Measurements from ENCODE around the gene SCD. TPM values are rescaled to one million over a fixed set of nuclear protein-coding genes. Genes with fewer than 3 reads are reported as not detected.
"Not testable (repeated sequence)": the region's sequence is repeated elsewhere in the genome, so short reads cannot be mapped to it uniquely, and the experiment has no call there.

SCD gene
- total RNA-seq, 1 donor from 2014 or later, result 144 TPM

DNA sequence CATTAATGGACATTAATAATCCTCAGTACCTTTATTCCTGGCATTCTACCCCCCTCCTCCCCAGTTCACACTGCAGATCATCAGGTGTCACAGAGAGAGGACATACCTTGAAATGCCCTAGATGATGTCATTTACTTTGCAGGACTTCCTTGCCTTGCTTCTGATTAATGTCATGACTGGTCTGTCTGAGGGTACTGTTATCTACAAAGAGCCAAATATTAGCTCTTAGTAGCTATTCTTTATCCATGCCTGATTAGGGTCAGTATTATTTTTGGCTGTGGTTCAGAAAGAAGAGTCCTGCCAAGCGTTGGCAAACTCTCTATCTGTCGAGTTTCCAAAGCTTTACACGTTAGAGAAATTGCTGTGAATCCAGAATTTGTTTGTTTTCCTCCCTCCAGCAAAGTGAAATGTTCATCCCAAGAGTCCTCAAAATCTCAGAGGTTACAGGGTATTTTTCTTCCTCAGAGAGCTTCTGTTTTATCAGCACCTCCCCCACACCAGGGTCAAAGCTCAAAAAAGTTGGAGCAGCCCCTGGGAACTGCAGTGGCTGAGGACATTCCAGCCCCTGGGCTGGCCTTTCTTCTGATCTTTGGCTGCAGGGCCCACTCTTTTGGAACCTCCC is 12.6 kb downstream of the SCD start:
- intact Hi-C loops (cut with micrococcal nuclease), result no loop called here

DNA sequence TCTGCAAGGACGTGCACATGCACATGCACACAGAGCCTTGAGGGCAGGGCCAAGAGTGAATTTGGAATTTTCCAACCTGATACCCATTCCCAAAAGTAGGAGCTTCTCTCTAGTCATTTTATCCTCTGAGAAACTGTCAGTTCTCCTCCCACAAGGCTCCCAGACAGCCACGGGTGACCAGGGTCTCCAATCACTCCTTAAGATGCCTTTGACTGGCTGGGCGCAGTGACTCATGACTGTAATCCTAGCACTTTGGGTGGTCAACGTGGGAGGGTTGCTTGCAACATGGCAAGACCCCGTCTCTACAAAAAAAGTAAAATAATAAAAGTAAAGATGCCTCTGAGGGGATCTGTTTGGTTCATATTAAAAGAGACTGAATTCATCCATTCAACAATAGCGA is 13.2 kb downstream of the SCD start:
- intact Hi-C loops (cut with micrococcal nuclease), result no loop called here

GRCh38 chr10:100362570-100363496 is 15.8 kb downstream of the SCD start:
- intact Hi-C loops (cut with micrococcal nuclease), result no loop called here

DNA sequence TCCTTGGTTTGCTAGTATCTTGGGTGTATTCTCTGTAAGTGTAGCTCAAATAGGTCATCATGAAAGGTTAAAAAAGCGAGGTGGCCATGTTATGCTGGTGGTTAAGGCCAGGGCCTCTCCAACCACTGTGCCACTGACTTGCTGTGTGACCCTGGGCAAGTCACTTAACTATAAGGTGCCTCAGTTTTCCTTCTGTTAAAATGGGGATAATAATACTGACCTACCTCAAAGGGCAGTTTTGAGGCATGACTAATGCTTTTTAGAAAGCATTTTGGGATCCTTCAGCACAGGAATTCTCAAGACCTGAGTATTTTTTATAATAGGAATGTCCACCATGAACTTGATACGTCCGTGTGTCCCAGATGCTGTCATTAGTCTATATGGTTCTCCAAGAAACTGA is 17.1 kb downstream of the SCD start:
- intact Hi-C loops (cut with micrococcal nuclease), result no loop called here

GRCh38 chr10:100364735-100365391 is 17.8 kb downstream of the SCD start:
- intact Hi-C loops (cut with micrococcal nuclease), result no loop called here

DNA sequence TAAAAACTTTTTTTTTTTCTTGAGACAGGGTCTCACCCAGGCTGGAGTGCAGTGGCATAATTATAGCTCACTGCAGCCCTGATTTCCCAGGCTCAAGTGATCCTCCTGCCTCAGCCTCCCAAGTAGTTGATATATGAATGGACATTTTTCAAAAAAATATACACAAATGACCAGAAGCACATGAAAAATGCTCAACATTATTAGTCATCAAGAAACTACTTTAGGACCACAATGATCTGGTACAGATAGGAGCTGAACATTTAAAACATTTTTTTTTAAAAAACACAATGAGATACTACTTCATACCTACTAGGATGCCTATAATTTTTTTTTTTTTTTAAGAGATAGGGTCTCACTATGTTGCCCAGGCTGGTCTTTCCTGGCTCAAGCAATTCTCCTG is 21.7 kb downstream of the SCD start:
- intact Hi-C loops (cut with micrococcal nuclease), result no loop called here

GRCh38 chr10:100370714-100371481 is 23.9 kb downstream of the SCD start:
- intact Hi-C loops (cut with micrococcal nuclease), result loop anchor here (5.0 kb wide), 2 partner anchors 34 to 184 kb away; partner anchors contain the start of gene ERLIN1

DNA sequence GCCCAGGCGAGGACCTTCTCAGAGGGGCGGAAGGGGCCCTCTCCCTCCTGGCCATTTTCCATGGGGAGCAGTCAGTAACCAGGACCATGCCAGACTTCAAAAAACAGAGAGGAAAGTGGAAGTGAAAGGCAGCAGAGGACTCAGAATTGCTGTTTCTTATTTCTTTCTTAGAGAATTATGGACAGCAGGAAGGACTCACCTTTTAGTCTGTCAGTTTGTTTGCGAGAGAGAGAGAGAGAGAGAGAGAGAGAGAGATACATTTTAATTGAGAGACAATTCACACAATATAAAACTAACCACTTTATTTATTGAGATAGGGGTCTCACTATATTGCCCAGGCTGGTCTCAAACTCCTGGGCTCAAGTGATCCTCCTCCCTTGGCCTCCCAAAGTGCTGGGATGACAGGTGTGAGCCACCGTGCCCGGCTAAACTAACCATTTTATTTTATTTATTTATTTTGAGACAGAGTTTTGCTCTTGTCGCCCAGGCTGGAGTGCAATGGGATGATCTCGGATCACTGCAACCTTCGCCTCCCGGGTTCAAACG is 24.5 kb downstream of the SCD start:
- intact Hi-C loops (cut with micrococcal nuclease), result loop anchor here (5.0 kb wide), 2 partner anchors 34 to 184 kb away; partner anchors contain the start of gene ERLIN1

DNA sequence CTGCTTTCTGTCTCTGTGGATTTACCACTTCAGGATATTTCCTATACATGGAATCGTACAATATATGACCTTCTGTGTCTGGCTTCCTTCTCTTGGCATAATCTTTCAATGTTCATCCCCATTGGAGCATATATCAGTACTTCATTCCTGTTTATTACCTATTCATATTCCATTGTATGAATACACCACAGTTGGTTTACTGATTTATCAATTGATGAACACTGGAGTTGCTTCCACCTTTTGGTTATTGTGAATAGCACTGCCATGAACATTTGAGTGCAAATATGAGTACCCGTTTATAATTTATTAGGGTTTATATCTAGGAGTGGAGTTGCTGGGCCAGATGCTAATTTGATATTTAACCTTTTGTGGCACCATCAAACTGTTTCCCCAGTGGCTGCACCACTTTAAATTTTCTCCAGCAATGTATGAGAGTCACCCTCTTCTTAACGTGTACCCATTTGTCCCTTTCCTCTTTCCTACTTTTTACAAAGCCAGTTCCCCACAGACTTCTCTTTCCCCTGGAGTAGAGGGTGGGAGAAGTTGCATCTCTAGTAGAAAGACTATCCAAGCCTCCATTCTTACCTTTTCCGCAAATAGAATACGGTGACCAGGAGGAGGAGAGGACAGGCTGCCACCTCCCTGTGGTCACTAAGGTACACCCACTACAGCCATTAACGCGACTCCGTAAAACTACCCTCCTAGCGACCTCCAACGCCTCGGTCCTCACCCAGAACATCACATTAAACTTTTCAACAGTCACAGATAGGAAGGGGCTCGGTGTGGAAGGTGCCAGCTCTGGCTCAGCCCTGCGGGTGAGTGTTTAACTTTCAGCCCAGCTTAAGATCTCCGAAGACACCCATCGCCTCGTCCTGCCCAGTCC is 25.6 kb downstream of the SCD start:
- intact Hi-C loops (cut with micrococcal nuclease), result loop anchor here (1.0 to 5.0 kb wide), 6 partner anchors 25 to 185 kb away; partner anchors contain the start of genes ERLIN1, HIF1AN and SCD

DNA sequence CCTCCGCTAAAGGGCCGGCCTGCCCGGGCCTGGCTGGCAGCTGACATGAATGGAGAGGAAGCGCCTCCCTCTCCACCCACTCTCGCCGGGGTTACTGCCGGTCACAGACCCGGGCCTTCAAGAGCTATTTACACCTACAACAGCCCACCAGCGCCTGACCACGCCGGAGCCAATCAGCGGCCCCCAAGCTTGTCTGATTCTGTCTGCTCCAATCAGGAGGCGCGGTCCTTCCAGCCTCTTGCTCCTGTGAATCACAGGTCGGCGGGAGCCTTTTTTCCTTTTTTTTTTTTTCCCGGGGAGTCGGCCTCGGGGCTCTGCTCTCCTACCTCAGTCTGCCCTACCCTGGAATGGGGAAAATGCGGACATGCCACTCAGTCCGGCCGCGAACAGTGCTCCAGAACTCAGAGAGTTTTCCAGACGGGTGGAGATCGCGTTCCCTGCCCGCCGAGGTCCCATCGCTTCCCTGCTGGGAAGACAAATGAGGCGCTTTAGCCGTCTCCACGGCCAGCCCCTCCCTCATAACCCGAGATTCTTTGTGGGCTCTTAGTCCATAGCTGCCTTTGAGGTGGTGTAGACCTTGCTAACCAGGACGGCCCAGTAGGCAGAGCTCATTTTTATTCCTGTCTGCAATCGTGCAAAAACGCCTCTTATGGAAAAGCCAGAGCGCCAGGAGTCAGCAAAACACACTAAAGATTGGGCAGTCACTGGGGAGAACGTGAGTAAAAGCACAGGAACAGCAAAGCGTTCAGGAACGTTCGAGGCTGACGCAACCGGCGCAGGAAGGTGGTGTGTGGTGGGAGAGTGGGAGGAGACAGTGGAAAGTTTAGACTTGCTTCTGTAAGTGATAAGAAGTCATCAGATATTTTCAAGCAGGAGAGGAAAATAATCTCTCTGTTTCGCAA is 26.5 kb downstream of the SCD start:
- intact Hi-C loops (cut with micrococcal nuclease), result loop anchor here (1.0 to 5.0 kb wide), 7 partner anchors 26 to 186 kb away; partner anchors contain the start of genes BLOC1S2, ERLIN1, HIF1AN and SCD

- intact Hi-C loops (cut with micrococcal nuclease), result loop anchor here (1.0 to 5.0 kb wide), 3 partner anchors 37 to 187 kb away; partner anchors contain the start of genes BLOC1S2 and ERLIN1
Measured at GRCh38 chr10:100374200-100374655, 27.2 kb downstream of the SCD start.

- intact Hi-C loops (cut with micrococcal nuclease), result loop anchor here (1.0 to 5.0 kb wide), 3 partner anchors 38 to 188 kb away; partner anchors contain the start of genes BLOC1S2 and ERLIN1
Measured at GRCh38 chr10:100374677-100375353, 27.8 kb downstream of the SCD start.

- intact Hi-C loops (cut with micrococcal nuclease), result not testable (repeated sequence)
Measured at GRCh38 chr10:100376656-100377055, 29.6 kb downstream of the SCD start.

DNA sequence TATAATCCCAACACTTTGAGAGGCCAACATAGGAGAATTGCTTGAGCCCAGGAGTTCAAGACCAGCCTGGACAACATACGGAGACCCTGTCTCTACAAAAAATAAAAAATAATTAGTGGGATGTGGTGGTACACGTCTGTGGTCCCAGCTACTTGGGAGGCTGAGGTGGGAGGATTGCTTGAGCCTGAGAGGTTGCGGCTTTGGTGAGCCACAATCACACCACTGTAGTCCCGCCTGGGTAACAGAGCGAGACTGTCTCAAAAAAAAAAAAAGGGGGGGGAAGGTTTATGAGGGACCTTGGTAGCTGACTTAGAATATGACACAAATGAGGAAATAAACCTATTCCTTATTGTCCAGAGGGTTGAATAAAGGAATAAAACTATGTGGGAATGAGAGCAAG is 30.8 kb downstream of the SCD start:
- intact Hi-C loops (cut with micrococcal nuclease), result no loop called here

- intact Hi-C loops (cut with micrococcal nuclease), result no loop called here
Measured at GRCh38 chr10:100380400-100380799, 33.4 kb downstream of the SCD start.

GRCh38 chr10:100382553-100382952 is 35.5 kb downstream of the SCD start:
- intact Hi-C loops (cut with micrococcal nuclease), result no loop called here

DNA sequence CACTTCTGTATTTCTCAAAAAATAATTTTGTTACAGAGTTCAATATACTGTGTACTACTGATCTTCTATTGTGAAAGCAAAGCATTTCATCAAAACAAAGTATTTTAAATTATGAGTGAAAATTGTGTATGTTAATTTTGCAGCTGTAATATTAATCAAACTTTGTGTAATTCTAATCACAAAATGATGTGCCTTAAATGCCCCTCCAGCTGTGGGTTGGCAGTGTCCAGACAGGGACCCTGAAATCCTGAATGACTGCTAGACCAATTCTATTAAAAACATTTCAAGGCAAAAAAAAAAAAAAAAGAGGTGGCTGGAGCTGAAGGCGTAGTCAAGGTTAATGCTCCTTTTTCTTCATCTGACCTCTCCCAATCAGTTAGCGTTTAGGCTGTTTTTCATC is 36.2 kb downstream of the SCD start:
- intact Hi-C loops (cut with micrococcal nuclease), result no loop called here
